C4-2B (cell line): Measurements from ENCODE around the gene UPK3BL2.
"Not testable (repeated sequence)": the region's sequence is repeated elsewhere in the genome, so short reads cannot be mapped to it uniquely, and the experiment has no call there.

Experiments used
- CTCF ChIP-seq: fragments of 450-650 bp; conservative IDR thresholded peaks from 2 replicates; pipeline ENCODE4 v1.5.1; 2017; ENCODE audit warnings: mild to moderate bottlenecking
- ZFX ChIP-seq: fragments of 450-650 bp; IDR thresholded peaks from 2 replicates; pipeline ENCODE4 v1.6.1; 2017

DNA sequence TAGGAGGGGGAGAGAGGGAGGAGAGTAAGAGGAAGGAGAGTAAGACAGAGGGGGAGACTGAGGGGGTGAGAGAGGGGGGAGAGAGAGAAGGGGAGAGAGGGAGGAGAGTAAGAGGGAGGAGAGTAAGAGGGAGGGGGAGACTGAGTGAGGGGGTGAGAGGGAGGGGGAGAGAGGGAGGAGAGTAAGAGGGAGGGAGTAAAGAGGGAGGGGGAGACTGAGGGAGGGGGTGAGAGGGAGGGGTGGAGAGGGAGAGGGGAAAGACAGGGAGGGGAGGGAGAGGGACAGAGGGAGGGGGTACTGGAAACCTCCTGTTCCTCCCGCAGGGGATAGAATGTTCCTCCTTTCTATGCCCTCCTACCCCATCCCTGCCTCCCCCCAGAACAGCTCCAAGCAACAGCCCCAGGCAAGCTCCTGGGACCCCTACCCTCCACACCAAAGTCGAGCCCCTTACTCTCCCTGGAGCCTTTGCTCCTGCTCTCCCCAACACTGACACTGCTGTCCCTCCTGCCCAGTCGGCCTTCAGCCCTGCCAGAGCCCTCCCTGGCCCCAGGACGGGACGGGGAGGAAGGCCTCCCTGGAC lies 30.8 kb downstream of the UPK3BL2 start:
- TF ChIP-seq CTCF, ZFX: not testable (repeated sequence)
